Mammary epithelial cell (primary cell): ENCODE results near the gene FADS6.
A peak's percentile ranks its signal among the peaks of the same experiment; 100 is the strongest.

Source experiments
- CTCF ChIP-seq, 2 donors: IDR thresholded peaks in 1 of 2; conservative IDR thresholded peaks in 1 of 2; 2 replicates each; pipeline ENCODE4 v1.5.1; 2011 to 2012; ENCODE audit warnings: inconsistent platforms in 2 of 2, low read length in 2 of 2, mild to moderate bottlenecking in 2 of 2, control low read depth in 1 of 2, low read depth in 1 of 2; ENCODE audit not compliant: insufficient read depth in 1 of 2; ENCODE audit errors: extremely low read depth in 1 of 2
- EZH2 ChIP-seq: IDR thresholded peaks from 2 replicates; pipeline ENCODE4 v1.6.1; 2012; ENCODE audit warnings: low read length, inconsistent platforms, borderline replicate concordance

- peak; percentile 33 to 68 for TF ChIP-seq CTCF (conservative IDR thresholded peaks at IDR 0.05 in 1 of 2, IDR thresholded peaks at IDR 0.05 in 1 of 2; ENCODE audit: extremely low read depth in 1 of 2, insufficient read depth in 1 of 2, low read depth in 1 of 2, low read length in 2 of 2)
- TF ChIP-seq EZH2 = no peak
Measured at GRCh38 chr17:74862108-74862901, 31.1 kb downstream of the FADS6 start.
